ENCODE measurements around the gene IFT172. TPM values are rescaled to one million over a fixed set of nuclear protein-coding genes. Genes with fewer than 3 reads are reported as not detected.

IFT172 gene
- total RNA-seq, 2 donors from 2014 or later = 30.1 to 31.3 TPM

GRCh38 chr2:27485496-27485895 is 4.0 kb downstream of the IFT172 start:
- DNase-seq = no peak
- H3K27ac Mint-ChIP-seq = no peak overlapping the region
- no peak for TF ChIP-seq CTCF (conservative IDR thresholded peaks at IDR 0.05)

GRCh38 chr2:27471961-27472360 is 17.6 kb downstream of the IFT172 start:
- H3K9me3 Mint-ChIP-seq = no peaks in the 10 kb centered on the region
- no peak for TF ChIP-seq CTCF (conservative IDR thresholded peaks at IDR 0.05)
- WGBS, 2 experiments (ENCODE audit: insufficient coverage in 1 of 2, insufficient read length in 1 of 2) = 91 to 100% methylated on average over 1 to 5 of the region's 5 CpGs
- peak overlapping the region; percentile 32 for H3K27ac Mint-ChIP-seq
- Histone ChIP-seq H3K36me3 (ENCODE audit: control insufficient read depth, insufficient read depth, low read length) (peaks cover 5% of the 10 kb centered on the region), H3K27ac (ENCODE audit: low read depth, low read length) (no peak overlapping the region), H3K9me3 (ENCODE audit: control insufficient read depth, low read length) (no peaks in the 10 kb centered on the region), H3K27me3 (ENCODE audit: control insufficient read depth, insufficient read depth, low read length, poor library complexity, severe bottlenecking) (no peaks in the 10 kb centered on the region), H3K9ac (ENCODE audit: extremely low read depth, low read length, poor library complexity, severe bottlenecking) (no peak overlapping the region), H3K4me3 (ENCODE audit: low read length) (no peak overlapping the region), H3K4me1 (ENCODE audit: control insufficient read depth, insufficient read depth, low read length) (no peaks in the 10 kb centered on the region)
- H3K4me3 Mint-ChIP-seq = no peak overlapping the region
- DNase-seq = no peak
- no peaks in the 10 kb centered on the region for H3K27me3 Mint-ChIP-seq (ENCODE audit: insufficient read depth)
- H3K4me1 Mint-ChIP-seq = no peaks in the 10 kb centered on the region
- peaks cover 27% of the 10 kb centered on the region for H3K36me3 Mint-ChIP-seq (ENCODE audit: low read depth)

More at GRCh38 chr2:27485496-27485895, 4.0 kb downstream of the IFT172 start:
- Histone ChIP-seq H3K4me1 (ENCODE audit: control insufficient read depth, insufficient read depth, low read length) (peaks cover 3% of the 10 kb centered on the region), H3K36me3 (ENCODE audit: control insufficient read depth, insufficient read depth, low read length) (no peaks in the 10 kb centered on the region), H3K4me3 (ENCODE audit: low read length) (no peak overlapping the region), H3K27me3 (ENCODE audit: control insufficient read depth, insufficient read depth, low read length, poor library complexity, severe bottlenecking) (no peaks in the 10 kb centered on the region), H3K9ac (ENCODE audit: extremely low read depth, low read length, poor library complexity, severe bottlenecking) (no peak overlapping the region), H3K9me3 (ENCODE audit: control insufficient read depth, low read length) (no peaks in the 10 kb centered on the region), H3K27ac (ENCODE audit: low read depth, low read length) (no peak overlapping the region)
- no peaks in the 10 kb centered on the region for H3K9me3 Mint-ChIP-seq
- H3K36me3 Mint-ChIP-seq (ENCODE audit: low read depth) = peaks cover 16% of the 10 kb centered on the region
- H3K4me1 Mint-ChIP-seq = peaks cover 5% of the 10 kb centered on the region
- H3K4me3 Mint-ChIP-seq = no peak overlapping the region
- no peaks in the 10 kb centered on the region for H3K27me3 Mint-ChIP-seq (ENCODE audit: insufficient read depth)
- WGBS, 2 experiments (ENCODE audit: insufficient coverage in 1 of 2, insufficient read length in 1 of 2) = 71 to 74% methylated on average over 1 to 3 of the region's 3 CpGs

- no peaks in the 10 kb centered on the region for H3K27me3 ChIP-seq (ENCODE audit: control insufficient read depth, insufficient read depth, low read length, poor library complexity, severe bottlenecking)
- no peak for DNase-seq
- no peak overlapping the region for H3K4me3 Mint-ChIP-seq
- no peak overlapping the region for H3K4me3 ChIP-seq (ENCODE audit: low read length)
- TF ChIP-seq CTCF (conservative IDR thresholded peaks at IDR 0.05) = no peak
- H3K27ac ChIP-seq (ENCODE audit: low read depth, low read length) = no peak overlapping the region
- WGBS, 2 experiments (ENCODE audit: insufficient coverage in 1 of 2, insufficient read length in 1 of 2) = 93 to 98% methylated on average over 5 to 7 of the region's 7 CpGs
- H3K27me3 Mint-ChIP-seq (ENCODE audit: insufficient read depth) = no peaks in the 10 kb centered on the region
- H3K4me1 ChIP-seq (ENCODE audit: control insufficient read depth, insufficient read depth, low read length) = no peaks in the 10 kb centered on the region
- H3K9me3 Mint-ChIP-seq = no peaks in the 10 kb centered on the region
- no peak overlapping the region for H3K27ac Mint-ChIP-seq
- no peak overlapping the region for H3K9ac ChIP-seq (ENCODE audit: extremely low read depth, low read length, poor library complexity, severe bottlenecking)
- H3K4me1 Mint-ChIP-seq = no peaks in the 10 kb centered on the region
- peaks cover 4% of the 10 kb centered on the region for H3K36me3 ChIP-seq (ENCODE audit: control insufficient read depth, insufficient read depth, low read length)
- H3K36me3 Mint-ChIP-seq (ENCODE audit: low read depth) = peaks cover 5% of the 10 kb centered on the region
- H3K9me3 ChIP-seq (ENCODE audit: control insufficient read depth, low read length) = no peaks in the 10 kb centered on the region
These were observed 25.1 kb downstream of the IFT172 start for GRCh38 chr2:27464443-27464842.
